Stimulated activated memory B cell treated with anti-CD40 and anti-IgM and Interleukin-4, amounts not matched to agents 10 μg/mL and 1 μg/mL and 100 μg/mL, for 72 hours (primary cell): ENCODE measurements around the gene B4GALT3.

Source experiments
- ATAC-seq: fragments of 150-1000 bp; cut with Tn5 transposase; 2 replicates; pipeline ENCODE4 v1.10.0; 2021
- H3K27ac Mint-ChIP-seq: one replicate; pipeline ENCODE4 v1.8.0; 2022; ENCODE audit warnings: mild to moderate bottlenecking, mixed read lengths
- H3K27me3 Mint-ChIP-seq: one replicate; pipeline ENCODE4 v1.8.0; 2022; ENCODE audit warnings: mixed read lengths
- H3K36me3 Mint-ChIP-seq: one replicate; pipeline ENCODE4 v1.8.0; 2022; ENCODE audit warnings: mixed read lengths
- H3K4me1 Mint-ChIP-seq: one replicate; pipeline ENCODE4 v1.8.0; 2022; ENCODE audit warnings: mixed read lengths
- H3K4me3 Mint-ChIP-seq: one replicate; pipeline ENCODE4 v1.8.0; 2022; ENCODE audit warnings: mild to moderate bottlenecking, moderate library complexity, mixed read lengths
- H3K9me3 Mint-ChIP-seq: one replicate; pipeline ENCODE4 v1.8.0; 2022; ENCODE audit warnings: mixed read lengths

Gene B4GALT3

DNA sequence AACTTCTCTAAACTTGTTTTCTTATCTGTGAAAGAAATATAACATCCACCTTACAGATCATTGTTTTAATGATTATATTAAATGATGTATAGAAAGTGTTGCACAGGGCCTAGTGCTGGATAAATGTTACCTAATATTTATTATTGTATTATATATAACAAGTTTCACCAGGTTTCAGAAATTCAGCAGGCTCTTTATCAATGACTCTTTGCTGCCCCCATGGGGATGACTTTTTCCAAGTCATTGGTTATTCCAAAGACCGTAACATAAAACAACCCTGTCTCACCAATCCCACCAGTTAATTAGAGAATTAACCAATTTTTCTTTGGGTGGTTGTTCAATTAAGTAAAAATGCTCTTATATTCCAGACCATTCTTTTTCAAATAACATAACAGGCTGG is 37.5 kb downstream of the B4GALT3 start:
- Mint-ChIP-seq H3K27me3 (no peaks in the 10 kb centered on the region), H3K27ac (no peak overlapping the region), H3K4me1 (peaks cover 18% of the 10 kb centered on the region), H3K36me3 (peaks cover 6% of the 10 kb centered on the region), H3K9me3 (no peaks in the 10 kb centered on the region), H3K4me3 (no peak overlapping the region)
- no peak for ATAC-seq

DNA sequence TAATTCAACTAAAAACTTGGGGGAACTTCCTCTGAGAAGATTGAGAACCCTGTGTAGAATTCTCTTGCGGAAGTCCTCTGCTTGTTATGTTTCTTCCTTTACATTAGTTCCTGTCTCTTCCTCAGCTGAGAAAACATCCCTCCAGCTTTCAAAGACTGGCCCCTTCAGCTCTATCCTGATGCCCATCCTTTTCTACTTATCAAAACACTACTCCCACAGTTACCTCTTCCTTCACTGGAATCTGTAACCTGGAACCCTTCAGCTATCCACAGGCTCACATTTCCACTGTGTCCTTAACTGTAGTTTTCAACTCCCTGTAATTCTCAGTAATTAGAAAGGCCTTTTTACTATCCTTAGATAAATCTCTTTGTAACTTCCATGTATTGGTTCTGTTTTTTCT is 38.9 kb downstream of the B4GALT3 start:
- no peaks in the 10 kb centered on the region for H3K27me3 Mint-ChIP-seq
- H3K9me3 Mint-ChIP-seq, result no peaks in the 10 kb centered on the region
- peak overlapping the region; percentile 15 for H3K27ac Mint-ChIP-seq
- H3K36me3 Mint-ChIP-seq, result peaks cover 6% of the 10 kb centered on the region
- no peak for ATAC-seq
- no peak overlapping the region for H3K4me3 Mint-ChIP-seq
- peaks cover 18% of the 10 kb centered on the region for H3K4me1 Mint-ChIP-seq

DNA sequence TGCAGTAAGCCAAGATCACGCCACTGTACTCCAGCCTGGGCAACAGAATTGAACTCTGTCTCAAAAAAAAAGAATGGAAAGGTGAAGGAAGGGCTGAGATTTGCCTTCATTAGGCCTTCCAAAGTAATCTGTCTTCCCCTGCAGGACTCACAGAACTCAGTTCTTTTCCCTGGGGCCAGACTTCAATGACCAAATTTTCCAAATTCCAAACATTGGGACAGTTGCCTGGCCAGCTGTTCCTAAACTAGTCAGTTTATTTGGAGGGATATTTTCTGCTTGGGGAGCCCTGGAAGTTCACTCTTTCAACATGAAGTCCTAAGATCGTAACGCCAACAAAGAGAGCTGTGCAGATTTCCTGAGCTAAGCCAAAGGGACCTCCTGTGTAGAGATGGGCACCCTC is 39.4 kb downstream of the B4GALT3 start:
- Mint-ChIP-seq H3K4me3 (no peak overlapping the region), H3K27me3 (no peaks in the 10 kb centered on the region), H3K4me1 (peaks cover 18% of the 10 kb centered on the region), H3K27ac (peak overlapping the region; percentile 15), H3K9me3 (no peaks in the 10 kb centered on the region), H3K36me3 (peaks cover 6% of the 10 kb centered on the region)
- no peak for ATAC-seq

- Mint-ChIP-seq H3K27me3 (no peaks in the 10 kb centered on the region), H3K4me1 (peaks cover 36% of the 10 kb centered on the region), H3K9me3 (no peaks in the 10 kb centered on the region), H3K4me3 (no peak overlapping the region), H3K36me3 (peaks cover 6% of the 10 kb centered on the region), H3K27ac (no peak overlapping the region)
- peak; percentile 5 for ATAC-seq
Measured at GRCh38 chr1:161133220-161133740, 44.0 kb downstream of the B4GALT3 start.

DNA sequence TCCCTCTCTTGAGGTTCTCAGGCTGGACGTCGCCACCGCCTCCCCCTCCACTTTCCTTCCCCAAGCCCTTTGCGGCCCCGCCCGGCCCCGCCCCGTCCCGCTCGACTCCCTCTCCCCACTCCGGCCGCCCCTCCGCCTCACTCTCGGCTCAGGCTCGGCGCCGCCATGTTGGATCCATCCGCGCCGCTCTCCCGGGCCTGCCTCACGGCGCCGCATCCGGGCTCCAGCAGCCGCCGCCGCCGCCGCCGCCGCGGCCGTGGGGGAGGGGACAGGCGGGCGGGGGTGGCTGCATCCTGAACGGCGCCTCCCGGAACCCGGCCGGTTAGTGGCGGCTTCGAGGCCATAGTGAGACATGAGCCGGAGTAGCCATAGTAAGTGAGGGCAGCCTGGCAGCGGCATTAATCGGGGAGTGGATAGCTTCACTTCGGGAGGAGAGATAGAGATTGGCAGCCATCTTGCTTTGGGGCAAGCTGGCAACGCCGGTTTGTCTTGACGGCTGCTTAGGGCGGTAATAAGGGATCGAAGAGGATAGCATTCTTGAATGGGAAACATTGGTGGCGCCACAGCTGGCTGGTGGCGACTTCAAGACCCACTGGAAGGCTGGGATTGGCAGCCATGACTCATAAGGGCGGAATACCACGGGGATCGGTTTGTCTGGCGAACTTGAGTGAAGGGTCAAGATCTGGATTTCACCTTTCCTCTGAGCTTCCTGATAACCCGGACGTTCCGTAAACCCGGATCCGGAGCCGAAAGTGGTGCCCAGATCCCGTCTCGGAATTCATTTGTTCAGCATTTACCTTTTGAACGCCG is 44.7 kb downstream of the B4GALT3 start, which contains the start of gene DEDD:
TSS of gene DEDD (minus strand) at position 258 of the 810 bp plus-strand sequence. CDS start 8,205 bp downstream, outside the sequence.
- no peak within 1 kb of the TSS for H3K27ac Mint-ChIP-seq

GRCh38 chr1:161131523-161132409 is 45.5 kb downstream of the B4GALT3 start:
- Mint-ChIP-seq H3K9me3 (no peaks in the 10 kb centered on the region), H3K27ac (no peak overlapping the region), H3K36me3 (peaks cover 13% of the 10 kb centered on the region), H3K27me3 (no peaks in the 10 kb centered on the region), H3K4me1 (peaks cover 48% of the 10 kb centered on the region), H3K4me3 (no peak overlapping the region)
- no peak for ATAC-seq

More for the DNA sequence above, 44.7 kb downstream of the B4GALT3 start, which contains the start of gene DEDD:
- Mint-ChIP-seq H3K27me3 (no peaks in the 10 kb centered on the region), H3K4me1 (peaks cover 41% of the 10 kb centered on the region), H3K9me3 (no peaks in the 10 kb centered on the region), H3K4me3 (no peak within 1 kb of the TSS), H3K36me3 (peaks cover 6% of the 10 kb centered on the region)
- ATAC-seq, result peak; percentile 97

DNA sequence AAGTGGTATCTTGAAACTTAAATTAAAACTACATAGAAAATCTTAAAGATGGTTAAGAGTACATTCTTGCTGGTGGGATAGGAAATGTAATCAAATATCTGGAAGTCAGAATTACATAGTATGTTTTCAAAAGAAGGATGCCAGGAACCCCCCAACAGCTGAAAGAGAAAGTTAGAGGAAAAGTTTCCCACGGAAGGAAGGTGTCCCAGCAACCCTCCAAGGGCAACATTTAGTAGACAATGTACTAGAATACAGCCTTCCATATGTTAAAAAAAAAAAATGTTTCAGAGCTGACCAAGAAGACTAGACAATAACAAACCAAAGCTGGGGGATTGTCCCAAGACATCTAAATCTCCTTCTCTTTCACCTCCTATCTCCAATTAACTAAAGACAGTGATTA is 47.0 kb downstream of the B4GALT3 start:
- no peaks in the 10 kb centered on the region for H3K27me3 Mint-ChIP-seq
- H3K9me3 Mint-ChIP-seq, result no peaks in the 10 kb centered on the region
- peaks cover 55% of the 10 kb centered on the region for H3K4me1 Mint-ChIP-seq
- peaks cover 25% of the 10 kb centered on the region for H3K36me3 Mint-ChIP-seq
- no peak overlapping the region for H3K27ac Mint-ChIP-seq
- ATAC-seq, result no peak
- no peak overlapping the region for H3K4me3 Mint-ChIP-seq

DNA sequence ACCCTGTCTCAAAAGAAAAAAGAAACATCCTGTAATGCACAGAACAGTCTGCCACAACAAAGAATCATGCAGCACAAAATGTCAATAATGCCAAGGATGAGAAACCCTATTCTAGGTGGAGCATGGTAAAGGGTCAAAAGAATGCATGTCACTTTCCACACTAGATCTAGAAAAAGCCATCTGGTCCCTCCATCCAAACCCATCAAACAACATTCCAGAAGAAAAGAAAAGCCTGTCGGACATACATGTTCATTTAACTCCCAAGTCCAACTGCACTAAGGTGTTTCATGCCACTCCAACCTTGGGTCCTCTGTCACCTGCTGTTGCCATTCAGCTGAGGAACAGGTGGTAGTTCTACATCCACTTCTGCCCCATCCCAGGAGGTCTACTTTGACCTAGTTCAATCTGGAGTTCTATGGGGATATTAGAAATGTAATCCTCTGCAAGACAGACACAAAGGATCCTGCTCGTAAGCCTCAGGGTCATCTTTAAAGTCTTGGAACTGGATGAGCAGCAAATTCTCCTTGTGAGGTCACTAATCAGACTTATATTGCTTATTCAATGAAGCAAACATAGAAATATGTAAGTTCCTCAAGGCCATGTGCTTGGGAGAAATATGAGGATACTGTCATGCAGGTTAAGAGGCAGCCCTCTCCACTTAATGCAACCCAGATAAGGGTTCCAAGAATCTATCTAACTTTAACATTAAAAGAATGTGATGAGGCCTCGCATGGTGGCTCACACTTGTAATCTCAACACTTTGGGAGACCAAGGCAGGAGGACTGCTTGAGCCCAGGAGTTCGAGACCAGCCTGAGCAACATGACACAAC is 48.5 kb downstream of the B4GALT3 start:
- Mint-ChIP-seq H3K36me3 (peaks cover 30% of the 10 kb centered on the region), H3K9me3 (no peaks in the 10 kb centered on the region), H3K4me3 (no peak overlapping the region), H3K4me1 (peaks cover 52% of the 10 kb centered on the region), H3K27me3 (no peaks in the 10 kb centered on the region), H3K27ac (no peak overlapping the region)
- no peak for ATAC-seq

DNA sequence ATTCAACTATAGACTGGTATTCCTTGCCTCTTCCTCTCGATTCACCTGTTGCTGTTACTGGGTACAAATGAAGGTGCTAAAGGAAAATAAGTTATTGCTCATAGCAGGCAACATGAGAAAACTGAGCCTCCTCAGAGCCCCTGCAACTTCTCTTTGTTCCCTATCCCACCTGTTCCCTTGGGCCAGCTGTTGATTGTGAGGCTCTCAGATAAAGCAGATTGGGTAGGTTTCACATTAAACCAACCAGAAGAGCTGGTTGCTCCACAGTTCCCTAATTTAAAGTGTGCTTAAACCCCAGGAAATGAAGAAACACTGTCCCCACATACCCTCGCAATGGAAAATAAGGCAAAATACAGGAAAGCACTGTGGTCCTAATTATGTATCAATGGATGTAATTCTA is 49.7 kb downstream of the B4GALT3 start:
- Mint-ChIP-seq H3K36me3 (peaks cover 41% of the 10 kb centered on the region), H3K9me3 (no peaks in the 10 kb centered on the region), H3K27ac (peak overlapping the region; percentile 5), H3K4me1 (peaks cover 52% of the 10 kb centered on the region), H3K4me3 (no peak overlapping the region), H3K27me3 (no peaks in the 10 kb centered on the region)
- ATAC-seq, result no peak

DNA sequence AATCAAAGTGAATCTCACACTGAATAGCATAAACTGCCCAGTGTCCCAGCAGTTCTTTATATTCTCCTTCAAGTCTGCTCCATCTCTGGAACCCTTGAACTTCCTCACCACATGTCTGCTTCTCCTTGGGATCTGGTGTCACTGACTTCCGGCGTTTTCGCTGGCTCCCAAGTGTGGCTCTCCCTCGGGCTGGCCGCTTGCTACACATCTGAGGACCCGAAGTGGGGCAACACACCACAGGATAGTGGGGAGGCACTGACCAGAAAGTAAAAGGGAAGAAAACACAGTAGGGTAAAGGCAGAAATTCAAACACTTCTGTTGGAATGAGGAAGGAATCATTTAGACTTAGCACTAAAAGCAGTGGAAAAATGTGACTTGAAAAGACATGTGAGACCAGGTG is 54.3 kb downstream of the B4GALT3 start:
- H3K27ac Mint-ChIP-seq, result peak overlapping the region; percentile 23
- no peak overlapping the region for H3K4me3 Mint-ChIP-seq
- H3K9me3 Mint-ChIP-seq, result no peaks in the 10 kb centered on the region
- H3K4me1 Mint-ChIP-seq, result peaks cover 65% of the 10 kb centered on the region
- peaks cover 68% of the 10 kb centered on the region for H3K36me3 Mint-ChIP-seq
- H3K27me3 Mint-ChIP-seq, result no peaks in the 10 kb centered on the region
- ATAC-seq, result no peak

DNA sequence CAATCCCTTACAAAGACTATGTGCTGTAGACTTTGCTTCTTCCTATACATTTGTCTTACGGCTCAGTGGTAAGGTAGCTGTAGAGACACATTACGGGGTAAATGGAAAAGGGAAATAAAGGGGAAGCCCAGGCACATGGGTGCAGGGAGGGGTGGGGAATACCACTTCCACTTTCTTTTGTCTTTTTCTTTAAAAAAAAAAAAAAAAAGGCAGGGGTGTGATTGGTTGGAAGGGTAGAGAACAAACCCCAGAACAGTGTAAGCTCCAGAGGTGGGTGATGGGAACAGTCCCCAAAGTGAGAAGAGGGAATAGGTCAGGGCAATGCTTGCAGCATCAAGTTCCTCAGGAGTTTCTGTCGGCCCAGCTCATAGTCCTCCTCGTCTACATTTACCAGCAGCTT is 55.5 kb downstream of the B4GALT3 start:
- Mint-ChIP-seq H3K4me1 (peaks cover 60% of the 10 kb centered on the region), H3K27me3 (no peaks in the 10 kb centered on the region), H3K27ac (peak overlapping the region; percentile 83), H3K4me3 (no peak overlapping the region), H3K36me3 (peaks cover 62% of the 10 kb centered on the region), H3K9me3 (no peaks in the 10 kb centered on the region)
- peak; percentile 39 for ATAC-seq
